OCI-LY3 (cell line): Measurements from ENCODE around the gene CRAMP1.

ENCODE experiments used
- H2AFZ ChIP-seq: fragments of 200-600, 300-600 bp; shearing (Covaris generic); 2 replicates; pipeline ENCODE4 v1.6.0; 2014; ENCODE audit warnings: antibody characterized with exemption, low read depth, low read length
- H3K27ac ChIP-seq: fragments of 200-600, 300-600 bp; sonication (generic); 2 replicates; pipeline ENCODE4 v1.5.1; 2014; ENCODE audit warnings: mild to moderate bottlenecking, low read length, moderate library complexity, mixed read lengths
- H3K27me3 ChIP-seq: fragments of 200-600, 300-600 bp; sonication (generic); 2 replicates; pipeline ENCODE4 v1.6.1; 2014; ENCODE audit warnings: low read depth, low read length, mixed read lengths
- H3K36me3 ChIP-seq: fragments of 200-600, 300-600 bp; sonication (generic); replicated peaks from 2 replicates; pipeline ENCODE3; 2014; ENCODE audit warnings: low read depth, low read length, mixed read lengths
- H3K4me1 ChIP-seq: fragments of 300-600, 200-600 bp; sonication (generic); 2 replicates; pipeline ENCODE4 v1.6.1; 2014; ENCODE audit warnings: low read length, mixed read lengths
- H3K4me2 ChIP-seq: fragments of 200-600, 300-600 bp; sonication (generic); 2 replicates; pipeline ENCODE4 v1.6.1; 2014; ENCODE audit warnings: low read length, mixed read lengths
- H3K4me3 ChIP-seq: fragments of 300-600, 200-600 bp; sonication (generic); 2 replicates; pipeline ENCODE4 v1.5.1; 2014; ENCODE audit warnings: antibody characterized with exemption, mild to moderate bottlenecking, low read length, moderate library complexity
- H3K79me2 ChIP-seq: fragments of 300-600, 200-600 bp; shearing (Covaris generic); 2 replicates; pipeline ENCODE4 v1.6.1; 2014; ENCODE audit warnings: mild to moderate bottlenecking, low read length, mixed read lengths
- H3K9ac ChIP-seq: fragments of 300-600, 200-600 bp; shearing (Covaris generic); 2 replicates; pipeline ENCODE4 v1.6.0; 2014; ENCODE audit warnings: mild to moderate bottlenecking, low read length, moderate library complexity
- H3K9me3 ChIP-seq: fragments of 200-600, 300-600 bp; shearing (Covaris generic); 2 replicates; pipeline ENCODE4 v1.6.1; 2014; ENCODE audit warnings: low read length, mixed read lengths; ENCODE audit not compliant: insufficient read depth
- H4K20me1 ChIP-seq: fragments of 200-600, 300-600 bp; sonication (generic); 2 replicates; pipeline ENCODE4 v1.6.1; 2016; ENCODE audit warnings: low read length, mixed read lengths; ENCODE audit not compliant: insufficient read depth
- CTCF ChIP-seq: fragments of 200-600, 300-600 bp; sonication (generic); IDR thresholded peaks from 2 replicates; pipeline ENCODE4 v1.5.1; 2014; ENCODE audit warnings: antibody characterized with exemption, low read length, low read depth
- EZH2phosphoT487 ChIP-seq: fragments of 200-600 bp; shearing (Covaris generic); IDR thresholded peaks from 2 replicates; pipeline ENCODE4 v1.6.1; 2018; ENCODE audit warnings: antibody characterized with exemption, mixed run types, low read depth

Gene CRAMP1

DNA sequence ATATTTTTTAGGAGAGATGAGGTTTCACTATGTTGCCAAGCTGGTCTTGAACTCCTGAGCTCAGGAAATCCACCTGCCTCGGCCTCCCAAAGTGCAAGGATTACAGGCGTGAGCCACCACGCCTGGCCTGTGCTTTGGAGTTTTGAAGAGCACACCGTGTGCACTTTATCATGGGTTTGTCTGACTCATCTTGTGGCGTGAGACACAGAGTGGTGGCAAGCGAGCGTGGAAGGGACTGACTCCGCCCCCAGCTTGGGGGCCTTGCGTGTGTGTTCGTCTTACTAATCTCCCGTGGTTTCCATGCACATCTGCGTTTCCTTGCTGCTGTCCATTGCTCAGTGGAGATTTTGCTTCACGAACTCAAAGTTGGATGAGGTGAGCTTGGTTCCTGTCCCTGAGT, 22.9 kb downstream of the CRAMP1 start:
- no peaks in the 10 kb centered on the region for H3K4me1 ChIP-seq
- H3K4me3 ChIP-seq = no peak overlapping the region
- TF ChIP-seq EZH2phosphoT487 (no peak), CTCF (no peak)

GRCh38 chr16:1637526-1637925, 25.4 kb downstream of the CRAMP1 start:
- no peak overlapping the region for H2AFZ ChIP-seq
- no peak overlapping the region for H3K27ac ChIP-seq
- H4K20me1 ChIP-seq = no peaks in the 10 kb centered on the region; the same call in 1 of the 2 replicates

More for the DNA sequence above, 22.9 kb downstream of the CRAMP1 start:
- H3K27me3 ChIP-seq = no peaks in the 10 kb centered on the region
- H3K9ac ChIP-seq = no peak overlapping the region
- H2AFZ ChIP-seq = no peak overlapping the region
- no peak overlapping the region for H3K27ac ChIP-seq
- no peak overlapping the region for H3K4me2 ChIP-seq
- peaks cover 38% of the 10 kb centered on the region for H3K79me2 ChIP-seq
- H4K20me1 ChIP-seq = no peaks in the 10 kb centered on the region; the same call in 1 of the 2 replicates
- peaks cover 38% of the 10 kb centered on the region for H3K36me3 ChIP-seq
- H3K9me3 ChIP-seq = no peaks in the 10 kb centered on the region

GRCh38 chr16:1638757-1639156, 26.6 kb downstream of the CRAMP1 start:
- TF ChIP-seq CTCF = no peak
- TF ChIP-seq EZH2phosphoT487 = no peak
- H3K4me2 ChIP-seq = no peak overlapping the region
- H2AFZ ChIP-seq = no peak overlapping the region
- no peaks in the 10 kb centered on the region for H3K4me1 ChIP-seq
- H3K27ac ChIP-seq = no peak overlapping the region
- peaks cover 20% of the 10 kb centered on the region for H3K79me2 ChIP-seq
- no peaks in the 10 kb centered on the region for H3K9me3 ChIP-seq
- peaks cover 33% of the 10 kb centered on the region for H3K36me3 ChIP-seq
- no peaks in the 10 kb centered on the region; the same call in 1 of the 2 replicates for H4K20me1 ChIP-seq
- H3K9ac ChIP-seq = no peak overlapping the region
- H3K27me3 ChIP-seq = no peaks in the 10 kb centered on the region
- no peak overlapping the region for H3K4me3 ChIP-seq

More at GRCh38 chr16:1637526-1637925, 25.4 kb downstream of the CRAMP1 start:
- TF ChIP-seq CTCF (no peak), EZH2phosphoT487 (no peak)
- H3K27me3 ChIP-seq = no peaks in the 10 kb centered on the region
- H3K4me1 ChIP-seq = no peaks in the 10 kb centered on the region
- H3K4me2 ChIP-seq = no peak overlapping the region
- no peak overlapping the region for H3K4me3 ChIP-seq
- no peaks in the 10 kb centered on the region for H3K9me3 ChIP-seq
- H3K36me3 ChIP-seq = peaks cover 44% of the 10 kb centered on the region
- no peak overlapping the region for H3K9ac ChIP-seq
- peaks cover 20% of the 10 kb centered on the region for H3K79me2 ChIP-seq

GRCh38 chr16:1639282-1639681, 27.1 kb downstream of the CRAMP1 start:
- no peak for TF ChIP-seq CTCF
- TF ChIP-seq EZH2phosphoT487 = no peak
- H3K27ac ChIP-seq = no peak overlapping the region
- H3K4me2 ChIP-seq = no peak overlapping the region
- peaks cover 28% of the 10 kb centered on the region for H3K36me3 ChIP-seq
- H3K27me3 ChIP-seq = no peaks in the 10 kb centered on the region
- H4K20me1 ChIP-seq = no peaks in the 10 kb centered on the region; the same call in 1 of the 2 replicates
- H2AFZ ChIP-seq = no peak overlapping the region
- H3K4me1 ChIP-seq = no peaks in the 10 kb centered on the region
- H3K79me2 ChIP-seq = peaks cover 19% of the 10 kb centered on the region
- no peak overlapping the region for H3K9ac ChIP-seq
- H3K9me3 ChIP-seq = no peaks in the 10 kb centered on the region
- H3K4me3 ChIP-seq = no peak overlapping the region
